Measurements from ENCODE around the gene RAB11FIP4. TPM values are rescaled to one million over a fixed set of nuclear protein-coding genes. Genes with fewer than 3 reads are reported as not detected.

The RAB11FIP4 gene
- total and polyA plus RNA-seq, 2 of the 13 experiments (the other 11 are each of a cell fraction or from before 2014, with no cell fraction given): 28.0 to 89.3 TPM

GRCh38 chr17:31467502-31468256 lies 76.2 kb downstream of the RAB11FIP4 start (continued):
- TF ChIP-seq HMGXB3 (CRISPR knock-in tag; IDR thresholded peaks at IDR 0.05; ENCODE audit: borderline replicate concordance) (no peak; the same call in 1 of the 2 replicates), CCAR2 (optimal IDR thresholded peaks at IDR 0.05; ENCODE audit: low read depth, low read length) (no peak), NCOA1 (CRISPR knock-in tag; IDR thresholded peaks at IDR 0.05) (peak; percentile 91), TCF7L2 (IDR thresholded peaks at IDR 0.05; ENCODE audit: low read depth, low read length) (no peak), NFYB (CRISPR knock-in tag; IDR thresholded peaks at IDR 0.05) (no peak), PPARG (CRISPR knock-in tag; conservative IDR thresholded peaks at IDR 0.05) (0 out of 2 replicates have a peak, but pooled peaks have one; percentile 34), ZBTB44 (CRISPR knock-in tag; IDR thresholded peaks at IDR 0.05) (no peak), CEBPG (CRISPR knock-in tag; IDR thresholded peaks at IDR 0.05) (peak; percentile 21; the same call in 1 of the 2 replicates), ZGPAT (CRISPR knock-in tag; IDR thresholded peaks at IDR 0.05) (no peak), RCOR2 (CRISPR knock-in tag; IDR thresholded peaks at IDR 0.05) (peak; percentile 66; the same call in 1 of the 2 replicates), TEAD2 (CRISPR knock-in tag; IDR thresholded peaks at IDR 0.05) (no peak), ZNF580 (CRISPR knock-in tag; IDR thresholded peaks at IDR 0.05; ENCODE audit: borderline replicate concordance, low read depth) (no peak), ZNF354B (CRISPR knock-in tag; IDR thresholded peaks at IDR 0.05) (no peak), ZBTB34 (CRISPR knock-in tag; IDR thresholded peaks at IDR 0.05) (no peak), ELF3 (CRISPR knock-in tag; IDR thresholded peaks at IDR 0.05) (0 out of 2 replicates have a peak, but pooled peaks have one; percentile 21), ZNF790 (CRISPR knock-in tag; IDR thresholded peaks at IDR 0.05; ENCODE audit: borderline replicate concordance) (no peak), GMEB2 (CRISPR knock-in tag; IDR thresholded peaks at IDR 0.05; ENCODE audit: low read depth) (no peak), ZZZ3 (CRISPR knock-in tag; IDR thresholded peaks at IDR 0.05; ENCODE audit: borderline replicate concordance) (no peak; the same call in 1 of the 2 replicates), RARG (CRISPR knock-in tag; IDR thresholded peaks at IDR 0.05; ENCODE audit: low read depth) (no peak)

All from HepG2 (cell line).